H1 (cell line): ENCODE data around the gene GBE1. TPM values are rescaled to one million over a fixed set of nuclear protein-coding genes. Genes with fewer than 3 reads are reported as not detected.

Source experiments
- CTCF ChIA-PET: fragments of 300-600 bp; sonication (Branson Sonifier 250); formaldehyde crosslinking; loops from one replicate; lab custom pipeline; 2021; ENCODE audit not compliant: partially characterized antibody; lab: Charles Lee
- POLR2A ChIA-PET: fragments of 300-600 bp; sonication (Branson Sonifier 250); formaldehyde crosslinking; loops from one replicate; lab custom pipeline; 2021; ENCODE audit warnings: inconsistent platforms; ENCODE audit not compliant: partially characterized antibody; lab: Charles Lee
- DNase-seq, 2 experiments: peaks; one replicate each; pipeline versions ENCODE4 v3.0.0 to v3.0.0-alpha.2; 2010 to 2022; ENCODE audit warnings: low spot score in 2 of 2, low read depth in 1 of 2, mixed read lengths in 1 of 2
- FAIRE-seq: peaks from 2 replicates; lab custom pipeline; 2011; peaks lifted over from hg19 to GRCh38; lab: Jason Lieb, UNC
- H2AFZ ChIP-seq: 2 replicates; pipeline ENCODE4 v1.8.1; 2012; ENCODE audit warnings: low read length, inconsistent platforms
- H2AK5ac ChIP-seq: 2 replicates; pipeline ENCODE4 v1.6.1; 2013; ENCODE audit warnings: low read depth, low read length
- H2BK120ac ChIP-seq: replicated peaks from 2 replicates; pipeline ENCODE3; 2013; ENCODE audit warnings: low read depth, low read length, inconsistent platforms
- H2BK12ac ChIP-seq: 2 replicates; pipeline ENCODE4 v1.6.1; 2013; ENCODE audit warnings: low read depth, low read length
- H2BK15ac ChIP-seq: 2 replicates; pipeline ENCODE4 v1.6.1; 2013; ENCODE audit warnings: low read length
- H2BK20ac ChIP-seq: 2 replicates; pipeline ENCODE4 v1.6.1; 2013; ENCODE audit warnings: low read length
- H2BK5ac ChIP-seq: 2 replicates; pipeline ENCODE4 v1.6.1; 2013; ENCODE audit warnings: low read depth, low read length
- H3K14ac ChIP-seq: 2 replicates; pipeline ENCODE4 v1.6.1; 2013; ENCODE audit warnings: inconsistent platforms; ENCODE audit not compliant: insufficient read length
- H3K18ac ChIP-seq: 2 replicates; pipeline ENCODE4 v1.6.1; 2013; ENCODE audit warnings: low read length; ENCODE audit errors: extremely low read depth
- H3K23ac ChIP-seq: 2 replicates; pipeline ENCODE4 v1.6.1; 2013; ENCODE audit warnings: inconsistent platforms; ENCODE audit not compliant: insufficient read length
- H3K23me2 ChIP-seq: 2 replicates; pipeline ENCODE4 v1.6.1; 2013; ENCODE audit warnings: low read depth, low read length
- H3K27ac ChIP-seq: 2 replicates; pipeline ENCODE4 v1.6.1; 2011; ENCODE audit warnings: low read depth, low read length, inconsistent platforms
- H3K27me3 ChIP-seq, 4 experiments: replicated peaks in 1 of 4; 1 replicate in 1 of 4; 2 replicates in 3 of 4; pipeline versions ENCODE4 v1.6.1 to v1.8.1; 2011 to 2013; ENCODE audit warnings: low read length in 3 of 4, mild to moderate bottlenecking in 3 of 4, inconsistent platforms in 2 of 4, mixed read lengths in 2 of 4, moderate library complexity in 1 of 4; ENCODE audit not compliant: control insufficient read depth in 3 of 4, insufficient read depth in 3 of 4; ENCODE audit errors: extremely low read depth in 1 of 4
- H3K36me3 ChIP-seq, 4 experiments: 2 replicates each; pipeline versions ENCODE4 v1.6.1 to v1.8.1; 2011 to 2013; ENCODE audit warnings: mild to moderate bottlenecking in 4 of 4, low read length in 3 of 4, moderate library complexity in 2 of 4, control low read depth in 1 of 4, inconsistent platforms in 1 of 4; ENCODE audit not compliant: insufficient read depth in 4 of 4, control insufficient read depth in 2 of 4
- H3K4ac ChIP-seq: replicated peaks from 2 replicates; pipeline ENCODE3; 2013; ENCODE audit warnings: low read length, low read depth, mixed read lengths, inconsistent platforms; ENCODE audit not compliant: insufficient read length
- H3K4me1 ChIP-seq, 4 experiments: replicated peaks in 1 of 4; 1 replicate in 1 of 4; 2 replicates in 3 of 4; pipeline versions ENCODE4 v1.6.1 to v1.8.1; 2011 to 2013; ENCODE audit warnings: low read length in 3 of 4, inconsistent platforms in 2 of 4, mixed read lengths in 1 of 4; ENCODE audit not compliant: insufficient read depth in 4 of 4, control insufficient read depth in 3 of 4
- H3K4me2 ChIP-seq, 2 experiments: 2 replicates each; pipeline versions ENCODE4 v1.6.1 to v1.8.1; 2011 to 2013; ENCODE audit warnings: low read depth in 2 of 2, low read length in 2 of 2, control low read depth in 1 of 2, inconsistent platforms in 1 of 2, mild to moderate bottlenecking in 1 of 2; ENCODE audit not compliant: insufficient read depth in 1 of 2
- H3K4me3 ChIP-seq, 4 experiments: fragments of 200-600, 300-600 bp in 1 of 4; sonication (generic), shearing (Covaris generic), sonication (Bioruptor Twin) in 1 of 4; 2 replicates each; pipeline versions ENCODE4 v1.5.1 to v1.8.1; 2011 to 2016; ENCODE audit warnings: low read length in 4 of 4, low read depth in 3 of 4, control low read depth in 2 of 4, inconsistent platforms in 2 of 4, mild to moderate bottlenecking in 2 of 4, mixed read lengths in 1 of 4, moderate library complexity in 1 of 4; ENCODE audit not compliant: insufficient read depth in 2 of 4; ENCODE audit errors: extremely low read depth in 1 of 4
- H3K56ac ChIP-seq: replicated peaks from 2 replicates; pipeline ENCODE3; 2013; ENCODE audit warnings: low read depth, mild to moderate bottlenecking, mixed read lengths, low read length, inconsistent platforms; ENCODE audit not compliant: insufficient read length
- H3K79me1 ChIP-seq: 2 replicates; pipeline ENCODE4 v1.6.1; 2013; ENCODE audit warnings: low read depth, low read length, control low read depth
- H3K79me2 ChIP-seq, 2 experiments: 2 replicates each; pipeline versions ENCODE4 v1.6.1 to v1.8.1; 2012 to 2013; ENCODE audit warnings: low read length in 2 of 2, mild to moderate bottlenecking in 2 of 2, inconsistent platforms in 1 of 2; ENCODE audit not compliant: insufficient read depth in 2 of 2, control insufficient read depth in 1 of 2
- H3K9ac ChIP-seq, 4 experiments: replicated peaks in 1 of 4; 1 replicate in 1 of 4; 2 replicates in 3 of 4; pipeline versions ENCODE4 v1.6.1 to v1.8.1; 2011 to 2013; ENCODE audit warnings: low read depth in 3 of 4, low read length in 3 of 4, control low read depth in 2 of 4, mild to moderate bottlenecking in 2 of 4, moderate library complexity in 2 of 4, inconsistent platforms in 1 of 4; ENCODE audit errors: extremely low read depth in 1 of 4
- H3K9me3 ChIP-seq, 2 experiments: 2 replicates each; pipeline versions ENCODE4 v1.6.1 to v1.8.1; 2012 to 2013; ENCODE audit warnings: mild to moderate bottlenecking in 2 of 2, moderate library complexity in 2 of 2, control low read depth in 1 of 2, inconsistent platforms in 1 of 2, low read depth in 1 of 2, low read length in 1 of 2, mixed read lengths in 1 of 2; ENCODE audit not compliant: insufficient read depth in 2 of 2
- H4K20me1 ChIP-seq, 2 experiments: replicated peaks in 1 of 2; 2 replicates each; pipeline versions ENCODE3 to v1.8.1; 2011 to 2013; ENCODE audit warnings: inconsistent platforms in 2 of 2, low read length in 2 of 2, mild to moderate bottlenecking in 1 of 2; ENCODE audit not compliant: insufficient read depth in 2 of 2, control insufficient read depth in 1 of 2
- H4K5ac ChIP-seq: 2 replicates; pipeline ENCODE4 v1.6.1; 2013; ENCODE audit warnings: low read length, low read depth, mixed read lengths, inconsistent platforms; ENCODE audit not compliant: insufficient read length
- H4K8ac ChIP-seq: 2 replicates; pipeline ENCODE4 v1.8.0; 2013; ENCODE audit warnings: mild to moderate bottlenecking, moderate library complexity, low read length, inconsistent platforms; ENCODE audit not compliant: insufficient read depth; ENCODE audit errors: extremely low read depth
- H4K91ac ChIP-seq: replicated peaks from 2 replicates; pipeline ENCODE3; 2013; ENCODE audit warnings: low read length, mixed read lengths, inconsistent platforms; ENCODE audit not compliant: insufficient read length
- ASH2L ChIP-seq: fragments of 200-600, 300-600 bp; sonication (generic); IDR thresholded peaks from one replicate; pipeline ENCODE4 v1.7.1; 2017; ENCODE audit warnings: low read length
- BACH1 ChIP-seq: IDR thresholded peaks from 2 replicates; pipeline ENCODE4 v1.6.1; 2012; ENCODE audit warnings: low read length, improper control_type of control experiment
- CBX5 ChIP-seq: fragments of 300-800, 300-1000 bp; sonication (generic); IDR thresholded peaks from 2 replicates; pipeline ENCODE4 v1.7.1; 2016; ENCODE audit warnings: antibody characterized with exemption, low read length, low read depth
- CHD2 ChIP-seq: IDR thresholded peaks from 2 replicates; pipeline ENCODE4 v1.6.1; 2012; ENCODE audit warnings: low read length, improper control_type of control experiment
- CTCF ChIP-seq, 3 experiments: IDR thresholded peaks; 1 replicate in 2 of 3; 2 replicates in 1 of 3; pipeline versions ENCODE4 v1.5.1 to v1.6.1; 2011; ENCODE audit warnings: low read length in 3 of 3, mild to moderate bottlenecking in 3 of 3, inconsistent platforms in 2 of 3, low read depth in 1 of 3, moderate library complexity in 1 of 3; ENCODE audit not compliant: insufficient read depth in 1 of 3; ENCODE audit errors: control extremely low read depth in 1 of 3
- FOSL1 ChIP-seq: IDR thresholded peaks from 2 replicates; pipeline ENCODE4 v1.6.1; 2011; ENCODE audit warnings: mild to moderate bottlenecking, low read depth, low read length, moderate library complexity; ENCODE audit not compliant: insufficient read depth
- HDAC2 ChIP-seq, 2 experiments: fragments of 300-600 bp in 1 of 2; sonication (generic) in 1 of 2; IDR thresholded peaks; 2 replicates each; pipeline ENCODE4 v1.6.1; 2011 to 2012; ENCODE audit warnings: low read depth in 2 of 2, low read length in 2 of 2, mild to moderate bottlenecking in 2 of 2, moderate library complexity in 2 of 2, borderline replicate concordance in 1 of 2, inconsistent platforms in 1 of 2
- NRF1 ChIP-seq: IDR thresholded peaks from 2 replicates; pipeline ENCODE4 v1.6.1; 2011; ENCODE audit warnings: mild to moderate bottlenecking, low read depth, low read length, improper control_type of control experiment
- POU5F1 ChIP-seq: IDR thresholded peaks from 2 replicates; pipeline ENCODE4 v1.6.1; 2011; ENCODE audit warnings: low read depth, mild to moderate bottlenecking, low read length, moderate library complexity
- RBBP5 ChIP-seq: IDR thresholded peaks from 2 replicates; pipeline ENCODE4 v1.7.1; 2012; ENCODE audit warnings: low read depth, mild to moderate bottlenecking, inconsistent platforms, low read length, moderate library complexity, borderline replicate concordance
- RXRA ChIP-seq: IDR thresholded peaks from 2 replicates; pipeline ENCODE4 v1.6.1; 2011; ENCODE audit warnings: low read depth, mild to moderate bottlenecking, low read length, moderate library complexity; ENCODE audit not compliant: insufficient read depth
- YY1 ChIP-seq: IDR thresholded peaks from 2 replicates; pipeline ENCODE4 v1.6.1; 2011; ENCODE audit warnings: low read depth, mild to moderate bottlenecking, low read length
- WGBS, 2 experiments: shearing (Covaris generic) in 1 of 2; methylation state at CpG; one replicate each; pipeline versions ENCODE4 v1.1.6 to v1.1.7; 2013 to 2015; ENCODE audit warnings: low lambda C conversion rate in 2 of 2, mixed read lengths in 2 of 2, inconsistent platforms in 1 of 2, low coverage in 1 of 2, missing lambda C conversion rate in 1 of 2; ENCODE audit not compliant: insufficient replicate concordance in 2 of 2, insufficient coverage in 1 of 2, insufficient read length in 1 of 2; ENCODE audit errors: extremely low coverage in 1 of 2, missing lambda C conversion rate in 1 of 2; 5-methylcytosine and 5-hydroxymethylcytosine counted together
- polyA plus RNA-seq, 7 experiments: library from polyadenylated mRNA; depleted of rRNA in 3 of 7; stranded (reverse) in 5 of 7; unstranded in 2 of 7; fragments of >200 nt in 5 of 7; fragments of 200-250 nt in 2 of 7; gene quantifications; 1 replicate in 5 of 7; 2 replicates in 1 of 7; 4 replicates in 1 of 7; pipeline versions ENCODE4 v1.2.1 to v1.2.3, GENCODE V29; 2011 to 2013; ENCODE audit warnings: missing spikeins in 2 of 7, mixed read lengths in 2 of 7
- total RNA-seq: library from RNA; stranded (reverse); fragmentation: NEBNext Ultra II Directional; extraction: Animal tissue kit (Norgen Biotek cat#: 25700); gene quantifications from 2 replicates; pipeline ENCODE4 v1.2.1, GENCODE V29; 2021

The GBE1 gene
- total and polyA plus RNA-seq, 2 of the 8 experiments (the other 6 are each of a cell fraction or from before 2014, with no cell fraction given) = 3.3 to 7.3 TPM

DNA sequence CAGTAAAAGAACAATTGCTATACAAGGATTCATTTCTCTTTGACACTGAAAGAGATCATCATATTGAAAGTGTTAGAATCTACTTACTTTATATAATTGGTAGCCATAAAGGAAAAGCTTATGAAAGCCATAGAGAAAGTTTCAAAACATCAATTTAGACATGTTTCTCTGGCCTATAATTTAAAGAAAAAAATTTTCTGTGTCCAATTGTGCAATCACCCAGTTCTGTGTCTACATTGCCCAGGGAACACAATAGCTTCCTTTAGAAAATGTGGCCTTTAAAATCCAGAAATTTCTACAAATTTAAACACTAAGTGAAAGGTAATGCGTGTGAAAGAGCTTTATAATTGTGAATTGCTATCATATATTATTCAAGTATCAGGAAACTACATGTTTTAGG is 259.2 kb downstream of the GBE1 start:
- Histone ChIP-seq H3K27ac (no peak overlapping the region), H2BK5ac (no peak overlapping the region), H3K14ac (no peak overlapping the region), H3K4ac (no peak overlapping the region), H3K23ac (no peak overlapping the region), H2BK20ac (no peak overlapping the region), H3K18ac (no peak overlapping the region), H3K9me3 (no peaks in the 10 kb centered on the region), H2BK12ac (no peak overlapping the region), H2BK120ac (no peak overlapping the region), H3K79me2 (no peaks in the 10 kb centered on the region), H4K8ac (no peak overlapping the region), H3K4me1 (no peaks in the 10 kb centered on the region), H3K4me3 (no peak overlapping the region), H2AK5ac (no peak overlapping the region), H3K36me3 (no peaks in the 10 kb centered on the region), H4K91ac (no peak overlapping the region), H2BK15ac (no peak overlapping the region), H3K27me3 (peaks cover 0 to 2% (median 0%) of the 10 kb centered on the region in 4 experiments; a peak in 1 of 7 replicates), H4K20me1 (no peaks in the 10 kb centered on the region), H3K4me2 (no peak overlapping the region), H2AFZ (no peak overlapping the region), H3K79me1 (no peaks in the 10 kb centered on the region), H3K56ac (no peak overlapping the region), H3K9ac (no peak overlapping the region), H3K23me2 (no peaks in the 10 kb centered on the region; the same call in 1 of the 2 replicates), H4K5ac (no peak overlapping the region)
- CTCF ChIA-PET = interaction anchor here (0.7 kb wide), 1 partner anchor 12 kb away, joined by 3 read pairs; no protein-coding TSS in a partner anchor
- WGBS, 2 experiments = 90% methylated on average over 1 of the region's 1 CpG; no CpG with 5 or more reads in 1 of the 2 experiments
- POLR2A ChIA-PET = no interaction called here
- no peak for FAIRE-seq
- no peak for DNase-seq
- TF ChIP-seq HDAC2 (IDR thresholded peaks at IDR 0.05; ENCODE audit: borderline replicate concordance in 1 of 2, low read depth in 2 of 2, low read length in 2 of 2) (no peak), POU5F1 (no peak), ASH2L (no peak), RXRA (no peak), YY1 (no peak), CHD2 (no peak), CTCF (IDR thresholded peaks at IDR 0.05; ENCODE audit: control extremely low read depth in 1 of 3, insufficient read depth in 1 of 3, low read depth in 1 of 3, low read length in 3 of 3) (no peak), RBBP5 (no peak), FOSL1 (no peak), NRF1 (no peak), CBX5 (no peak), BACH1 (no peak)
